Endodermal cell (in vitro differentiated cells): ENCODE results near the gene KCNT1. TPM values are rescaled to one million over a fixed set of nuclear protein-coding genes. Genes with fewer than 3 reads are reported as not detected.

Source experiments
- DNase-seq: peaks from one replicate; pipeline ENCODE4 v3.0.0-alpha.2; 2017
- H3K27ac ChIP-seq: 2 replicates; pipeline ENCODE4 v1.5.1; 2013; ENCODE audit warnings: mild to moderate bottlenecking, low read depth, low read length, moderate library complexity
- H3K27me3 ChIP-seq: 2 replicates; pipeline ENCODE4 v1.6.1; 2013; ENCODE audit warnings: mild to moderate bottlenecking, low read length, moderate library complexity; ENCODE audit not compliant: insufficient read depth, control insufficient read depth, poor library complexity, severe bottlenecking
- H3K36me3 ChIP-seq: 2 replicates; pipeline ENCODE4 v1.7.0; 2013; ENCODE audit warnings: mild to moderate bottlenecking, low read length, moderate library complexity; ENCODE audit not compliant: control insufficient read depth, insufficient read depth
- H3K4me1 ChIP-seq: one replicate; pipeline ENCODE4 v1.7.0; 2013; ENCODE audit warnings: low read length; ENCODE audit not compliant: control insufficient read depth, insufficient read depth
- H3K4me3 ChIP-seq: 2 replicates; pipeline ENCODE4 v1.5.1; 2013; ENCODE audit warnings: mild to moderate bottlenecking, low read length, moderate library complexity
- H3K9ac ChIP-seq: 2 replicates; pipeline ENCODE4 v1.6.1; 2013; ENCODE audit warnings: mild to moderate bottlenecking, low read length, moderate library complexity; ENCODE audit not compliant: poor library complexity, severe bottlenecking; ENCODE audit errors: extremely low read depth
- H3K9me3 ChIP-seq: 2 replicates; pipeline ENCODE4 v1.6.1; 2013; ENCODE audit warnings: mild to moderate bottlenecking, low read length, moderate library complexity; ENCODE audit not compliant: control insufficient read depth
- H3K27ac Mint-ChIP-seq: 2 replicates; pipeline ENCODE4 v1.8.0; 2020; ENCODE audit warnings: mixed read lengths
- H3K27me3 Mint-ChIP-seq: 2 replicates; pipeline ENCODE4 v1.8.0; 2021; ENCODE audit warnings: mild to moderate bottlenecking, mixed read lengths; ENCODE audit not compliant: insufficient read depth
- H3K36me3 Mint-ChIP-seq: 2 replicates; pipeline ENCODE4 v1.8.0; 2020; ENCODE audit warnings: low read depth, mixed read lengths
- H3K4me1 Mint-ChIP-seq: 2 replicates; pipeline ENCODE4 v1.8.0; 2020; ENCODE audit warnings: mixed read lengths
- H3K4me3 Mint-ChIP-seq: 2 replicates; pipeline ENCODE4 v1.8.0; 2020; ENCODE audit warnings: mild to moderate bottlenecking, moderate library complexity, mixed read lengths
- H3K9me3 Mint-ChIP-seq: 2 replicates; pipeline ENCODE4 v1.8.0; 2020; ENCODE audit warnings: mild to moderate bottlenecking, mixed read lengths
- CTCF ChIP-seq: fragments of 200-600 bp; sonication (generic); conservative IDR thresholded peaks from 2 replicates; pipeline ENCODE4 v1.5.0; 2021; ENCODE audit warnings: antibody characterized with exemption, mild to moderate bottlenecking
- WGBS, 2 experiments: methylation state at CpG; one replicate each; pipeline versions ENCODE4 v1.1.5 to v1.1.7; 2013; ENCODE audit warnings: missing lambda C conversion rate in 2 of 2, mixed read lengths in 1 of 2; ENCODE audit not compliant: insufficient coverage in 1 of 2, insufficient read length in 1 of 2; 5-methylcytosine and 5-hydroxymethylcytosine counted together
- total RNA-seq, 2 donors: library from RNA; stranded (reverse); fragmentation: NEBNext Ultra II Directional in 1 of 2; extraction: Animal tissue kit (Norgen Biotek cat#: 25700) in 1 of 2; gene quantifications; 2 replicates in 1 of 2; 3 replicates in 1 of 2; pipeline ENCODE4 v1.2.1, GENCODE V29; 2021

The KCNT1 gene
- total RNA-seq, 2 donors from 2014 or later, result 0.15 TPM; not detected in 1

- 93% methylated on average over 21 of the region's 21 CpGs for WGBS, 2 experiments
Measured at GRCh38 chr9:135745189-135745588, 43.2 kb downstream of the KCNT1 start.

GRCh38 chr9:135745686-135746324 lies 43.8 kb downstream of the KCNT1 start:
- Histone ChIP-seq H3K9ac (no peak overlapping the region), H3K27ac (no peak overlapping the region), H3K36me3 (no peaks in the 10 kb centered on the region), H3K27me3 (no peaks in the 10 kb centered on the region), H3K9me3 (no peaks in the 10 kb centered on the region), H3K4me3 (no peak overlapping the region), H3K4me1 (no peaks in the 10 kb centered on the region)
- 92 to 93% methylated on average over 22 to 24 of the region's 24 CpGs for WGBS, 2 experiments
- Mint-ChIP-seq H3K4me3 (no peak overlapping the region), H3K27ac (no peak overlapping the region), H3K36me3 (no peaks in the 10 kb centered on the region), H3K9me3 (no peaks in the 10 kb centered on the region), H3K4me1 (no peaks in the 10 kb centered on the region), H3K27me3 (no peaks in the 10 kb centered on the region)
- DNase-seq, result no peak
- TF ChIP-seq CTCF, result no peak

More at GRCh38 chr9:135745189-135745588, 43.2 kb downstream of the KCNT1 start:
- Histone ChIP-seq H3K4me1 (no peaks in the 10 kb centered on the region), H3K4me3 (no peak overlapping the region), H3K27ac (no peak overlapping the region), H3K9ac (no peak overlapping the region), H3K36me3 (no peaks in the 10 kb centered on the region), H3K9me3 (no peaks in the 10 kb centered on the region), H3K27me3 (no peaks in the 10 kb centered on the region)
- DNase-seq, result no peak
- Mint-ChIP-seq H3K36me3 (no peaks in the 10 kb centered on the region), H3K4me3 (no peak overlapping the region), H3K9me3 (no peaks in the 10 kb centered on the region), H3K27ac (no peak overlapping the region), H3K27me3 (no peaks in the 10 kb centered on the region), H3K4me1 (no peaks in the 10 kb centered on the region)
- no peak for TF ChIP-seq CTCF

- Mint-ChIP-seq H3K9me3 (no peaks in the 10 kb centered on the region), H3K4me1 (no peaks in the 10 kb centered on the region), H3K36me3 (no peaks in the 10 kb centered on the region), H3K27me3 (no peaks in the 10 kb centered on the region), H3K27ac (no peak overlapping the region), H3K4me3 (no peak overlapping the region)
- no peak overlapping the region for H3K27ac ChIP-seq
- TF ChIP-seq CTCF, result no peak
- DNase-seq, result no peak
- H3K36me3 ChIP-seq, result no peaks in the 10 kb centered on the region
- 84 to 94% methylated on average over 4 to 9 of the region's 9 CpGs for WGBS, 2 experiments
- H3K4me3 ChIP-seq, result no peak overlapping the region
- H3K9me3 ChIP-seq, result no peaks in the 10 kb centered on the region
- H3K4me1 ChIP-seq, result no peaks in the 10 kb centered on the region
- no peaks in the 10 kb centered on the region for H3K27me3 ChIP-seq
- no peak overlapping the region for H3K9ac ChIP-seq
Measured at GRCh38 chr9:135746565-135746964, 44.6 kb downstream of the KCNT1 start.
